ENCODE data around the gene OMA1.
"Not testable (repeated sequence)": the region's sequence is repeated elsewhere in the genome, so short reads cannot be mapped to it uniquely, and the experiment has no call there.

Gene OMA1

GRCh38 chr1:58524353-58524945, 22.1 kb downstream of the OMA1 start:
- no peak for DNase-seq (ENCODE audit: low read depth)

GRCh38 chr1:58515794-58516401, 30.6 kb downstream of the OMA1 start:
- peak; percentile 57 for DNase-seq (ENCODE audit: low read depth)

GRCh38 chr1:58513956-58514355, 32.6 kb downstream of the OMA1 start:
- DNase-seq (ENCODE audit: low read depth): no peak

GRCh38 chr1:58508629-58509028, 37.9 kb downstream of the OMA1 start:
- DNase-seq (ENCODE audit: low read depth): no peak

GRCh38 chr1:58505286-58505685, 41.2 kb downstream of the OMA1 start:
- no peak for DNase-seq (ENCODE audit: low read depth)

- no peak for DNase-seq (ENCODE audit: low read depth)
Measured at GRCh38 chr1:58502519-58502918, 44.0 kb downstream of the OMA1 start.

- DNase-seq (ENCODE audit: low read depth): no peak
Measured at GRCh38 chr1:58500043-58500442, 46.5 kb downstream of the OMA1 start.

- no peak for DNase-seq (ENCODE audit: low read depth)
Measured at GRCh38 chr1:58497499-58497898, 49.0 kb downstream of the OMA1 start.

GRCh38 chr1:58496042-58496441, 50.5 kb downstream of the OMA1 start:
- DNase-seq (ENCODE audit: low read depth): no peak

- DNase-seq (ENCODE audit: low read depth): not testable (repeated sequence)
Measured at GRCh38 chr1:58488914-58489313, 57.6 kb downstream of the OMA1 start.

GRCh38 chr1:58487002-58487401, 59.5 kb downstream of the OMA1 start:
- no peak for DNase-seq (ENCODE audit: low read depth)

GRCh38 chr1:58481962-58482361, 64.6 kb downstream of the OMA1 start:
- no peak for DNase-seq (ENCODE audit: low read depth)

- no peak for DNase-seq (ENCODE audit: low read depth)
Measured at GRCh38 chr1:58480191-58480590, 66.3 kb downstream of the OMA1 start.

GRCh38 chr1:58477390-58477789, 69.1 kb downstream of the OMA1 start:
- DNase-seq (ENCODE audit: low read depth): no peak

- DNase-seq (ENCODE audit: low read depth): no peak
Measured at GRCh38 chr1:58476179-58476578, 70.3 kb downstream of the OMA1 start.

- DNase-seq (ENCODE audit: low read depth): no peak
Measured at GRCh38 chr1:58469476-58469875, 77.0 kb downstream of the OMA1 start.

GRCh38 chr1:58469016-58469415, 77.5 kb downstream of the OMA1 start:
- DNase-seq (ENCODE audit: low read depth): no peak

GRCh38 chr1:58468612-58469011, 77.9 kb downstream of the OMA1 start:
- DNase-seq (ENCODE audit: low read depth): no peak

GRCh38 chr1:58466630-58467241, 79.8 kb downstream of the OMA1 start:
- DNase-seq (ENCODE audit: low read depth): no peak

- DNase-seq (ENCODE audit: low read depth): no peak
Measured at GRCh38 chr1:58465825-58466629, 80.5 kb downstream of the OMA1 start.

GRCh38 chr1:58465176-58465575, 81.3 kb downstream of the OMA1 start:
- DNase-seq (ENCODE audit: low read depth): no peak

GRCh38 chr1:58460469-58460868, 86.1 kb downstream of the OMA1 start:
- DNase-seq (ENCODE audit: low read depth): no peak

- DNase-seq (ENCODE audit: low read depth): no peak
Measured at GRCh38 chr1:58459911-58460310, 86.6 kb downstream of the OMA1 start.
